Common myeloid progenitor, CD34-positive (primary cell): ENCODE results near the gene MUC22.
A peak's percentile ranks its signal among the peaks of the same experiment; 100 is the strongest.
"Not testable (repeated sequence)": the region's sequence is repeated elsewhere in the genome, so short reads cannot be mapped to it uniquely, and the experiment has no call there.

Source experiments
- CTCF ChIA-PET: fragments of 350-600 bp; sonication (Branson Sonifier 250); formaldehyde crosslinking; loops from one replicate; lab custom pipeline; 2021; ENCODE audit warnings: antibody characterized with exemption; lab: Charles Lee
- POLR2A ChIA-PET: fragments of 350-600 bp; sonication (Branson Sonifier 250); formaldehyde crosslinking; loops from one replicate; lab custom pipeline; 2021; ENCODE audit warnings: antibody characterized with exemption; lab: Charles Lee
- DNase-seq, 3 donors: peaks; one replicate each; pipeline versions ENCODE4 v3.0.0 to v3.0.0-alpha.2; 2013
- H3K27ac ChIP-seq, 2 experiments: 1 replicate in 1 of 2; 2 replicates in 1 of 2; pipeline ENCODE4 v1.7.0; 2013; ENCODE audit warnings: inconsistent platforms in 2 of 2, low read length in 2 of 2, mild to moderate bottlenecking in 2 of 2, low read depth in 1 of 2, moderate library complexity in 1 of 2; ENCODE audit not compliant: severe bottlenecking in 2 of 2, insufficient read depth in 1 of 2, poor library complexity in 1 of 2
- H3K27me3 ChIP-seq, 5 experiments: replicated peaks in 2 of 5; 1 replicate in 3 of 5; 2 replicates in 2 of 5; pipeline versions ENCODE4 v1.6.1 to v1.7.0; 2013; ENCODE audit warnings: low read length in 4 of 5, mild to moderate bottlenecking in 2 of 5, moderate library complexity in 2 of 5, inconsistent platforms in 1 of 5; ENCODE audit not compliant: insufficient read depth in 5 of 5, control insufficient read depth in 4 of 5
- H3K36me3 ChIP-seq, 4 experiments: 1 replicate in 2 of 4; 2 replicates in 2 of 4; pipeline versions ENCODE4 v1.6.1 to v1.7.0; 2013; ENCODE audit warnings: low read length in 3 of 4, control low read depth in 1 of 4, mild to moderate bottlenecking in 1 of 4; ENCODE audit not compliant: control insufficient read depth in 4 of 4, insufficient read depth in 4 of 4
- H3K4me1 ChIP-seq, 4 experiments: 1 replicate in 3 of 4; 2 replicates in 1 of 4; pipeline versions ENCODE4 v1.6.1 to v1.7.1; 2013; ENCODE audit warnings: low read length in 3 of 4, mild to moderate bottlenecking in 3 of 4, control low read depth in 1 of 4, inconsistent platforms in 1 of 4, moderate library complexity in 1 of 4; ENCODE audit not compliant: control insufficient read depth in 4 of 4, insufficient read depth in 4 of 4; ENCODE audit errors: control extremely low read depth in 1 of 4
- H3K4me3 ChIP-seq, 7 experiments: 1 replicate in 4 of 7; 2 replicates in 3 of 7; pipeline versions ENCODE4 v1.5.1 to v1.7.0; 2013; ENCODE audit warnings: mild to moderate bottlenecking in 7 of 7, low read length in 6 of 7, moderate library complexity in 6 of 7, inconsistent platforms in 2 of 7, low read depth in 2 of 7, control low read depth in 1 of 7; ENCODE audit not compliant: insufficient read depth in 4 of 7, control insufficient read depth in 1 of 7; ENCODE audit errors: extremely low read depth in 1 of 7
- H3K9me3 ChIP-seq, 5 experiments: 1 replicate in 4 of 5; 2 replicates in 1 of 5; pipeline versions ENCODE4 v1.6.1 to v1.7.1; 2013; ENCODE audit warnings: low read length in 4 of 5, mild to moderate bottlenecking in 2 of 5, inconsistent platforms in 1 of 5, low read depth in 1 of 5, moderate library complexity in 1 of 5; ENCODE audit not compliant: control insufficient read depth in 4 of 5, insufficient read depth in 2 of 5; ENCODE audit errors: control extremely low read depth in 1 of 5
- WGBS: methylation state at CpG from one replicate; pipeline ENCODE4 v1.1.5; 2013; ENCODE audit not compliant: insufficient coverage; 5-methylcytosine and 5-hydroxymethylcytosine counted together

MUC22 gene

DNA sequence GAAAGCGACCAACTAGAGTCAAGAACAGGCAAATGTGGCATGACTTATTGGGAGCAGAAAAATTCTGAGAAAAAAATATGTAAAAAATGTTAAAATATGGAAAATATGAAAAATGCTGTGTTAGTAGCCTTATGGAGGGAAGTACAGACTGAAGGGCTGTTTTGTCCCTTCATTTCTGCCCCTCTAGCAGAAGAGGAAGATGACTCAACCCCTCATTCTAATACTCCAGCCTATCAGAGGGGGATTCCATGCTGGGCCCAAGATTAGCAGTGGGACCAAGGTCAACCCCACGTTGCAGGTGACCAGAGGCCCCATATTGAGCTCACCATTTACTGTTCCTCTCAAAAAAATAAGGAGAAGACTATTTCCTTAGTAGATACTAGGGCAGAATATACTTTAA, 18.4 kb upstream of the MUC22 start:
- Histone ChIP-seq H3K36me3 (no peaks in the 10 kb centered on the region), H3K27me3 (no peaks in the 10 kb centered on the region), H3K27ac (no peak overlapping the region), H3K4me1 (no peaks in the 10 kb centered on the region), H3K9me3 (no peaks in the 10 kb centered on the region), H3K4me3 (no peak overlapping the region)
- DNase-seq: no peak
- ChIA-PET CTCF (interaction anchor here (0.7 to 1.0 kb wide), 3 partner anchors 9 to 169 kb away, joined by 3 to 5 read pairs (median 3); no protein-coding TSS in a partner anchor), POLR2A (no interaction called here)
- WGBS: 100% methylated on average over 1 of the region's 2 CpGs

DNA sequence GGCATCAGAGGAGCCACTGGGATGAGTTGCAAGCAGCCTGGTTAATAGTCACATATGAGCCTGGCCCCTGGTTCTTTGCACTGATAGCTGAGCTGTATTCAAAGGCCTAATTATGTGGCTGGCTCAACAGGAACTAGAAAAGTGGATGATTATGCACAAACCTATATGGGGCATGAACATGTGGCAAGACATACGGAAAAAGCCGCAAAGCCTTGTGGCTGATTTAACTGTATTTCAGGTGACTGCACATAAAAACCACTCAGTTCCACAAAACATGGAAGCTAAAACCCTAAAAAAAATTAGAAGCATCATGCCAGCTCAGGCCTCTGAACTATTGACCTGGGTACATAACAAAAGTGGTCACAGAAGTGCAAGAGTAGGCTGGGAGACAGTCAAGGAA, 13.0 kb upstream of the MUC22 start:
- ChIA-PET POLR2A (no interaction called here), CTCF (interaction anchor here (0.6 to 1.6 kb wide), 2 partner anchors 13 to 1872 kb away, joined by 3 read pairs; partner anchors contain the start of gene MUC21)
- Histone ChIP-seq H3K36me3 (no peaks in the 10 kb centered on the region), H3K27me3 (no peaks in the 10 kb centered on the region), H3K9me3 (no peaks in the 10 kb centered on the region), H3K4me3 (no peak overlapping the region), H3K4me1 (no peaks in the 10 kb centered on the region), H3K27ac (no peak overlapping the region)
- WGBS: 25% methylated on average over 2 of the region's 2 CpGs
- DNase-seq: peak in 2 of 3 donors; percentile 47 to 70

DNA sequence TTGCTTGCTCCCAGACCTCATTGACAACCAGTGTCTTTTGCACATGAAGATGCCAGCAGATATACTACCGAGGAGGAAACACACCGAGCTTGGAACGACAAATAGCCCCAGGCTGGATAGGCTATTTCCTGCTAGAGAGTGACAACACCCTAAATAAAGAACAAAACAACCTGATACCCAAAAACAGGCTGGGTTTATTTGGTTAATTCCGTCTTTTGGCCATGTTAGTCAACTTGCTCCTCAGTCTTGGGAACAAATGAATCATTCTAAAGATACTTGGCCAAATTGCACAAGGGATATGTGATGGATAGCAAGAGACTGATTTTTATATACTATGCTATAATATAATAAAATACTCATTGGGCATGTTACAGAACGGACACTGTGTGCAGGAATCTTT, 11.5 kb upstream of the MUC22 start:
- H3K36me3 ChIP-seq: no peaks in the 10 kb centered on the region
- no peaks in the 10 kb centered on the region for H3K9me3 ChIP-seq
- ChIA-PET CTCF (no interaction called here), POLR2A (no interaction called here)
- H3K4me1 ChIP-seq: no peaks in the 10 kb centered on the region
- no peak overlapping the region for H3K4me3 ChIP-seq
- no peak overlapping the region for H3K27ac ChIP-seq
- no peak for DNase-seq
- WGBS: 55% methylated on average over 3 of the region's 5 CpGs
- H3K27me3 ChIP-seq: no peaks in the 10 kb centered on the region

- H3K27me3 ChIP-seq, H3K27ac ChIP-seq, H3K4me1 ChIP-seq, H3K4me3 ChIP-seq, POLR2A ChIA-PET, H3K9me3 ChIP-seq, H3K36me3 ChIP-seq, DNase-seq: not testable (repeated sequence)
- WGBS: 92% methylated on average over 17 of the region's 39 CpGs
- CTCF ChIA-PET: interaction anchor here (1.1 to 1.6 kb wide), 2 partner anchors 9 to 85 kb away, joined by 3 to 5 read pairs; no protein-coding TSS in a partner anchor
Measured at GRCh38 chr6:31000067-31000860, 10.0 kb upstream of the MUC22 start.

- peak in 2 of 3 donors; percentile 63 to 77 for DNase-seq
- POLR2A ChIA-PET: interaction anchor here (0.5 kb wide), 1 partner anchor 14 kb away, joined by 3 read pairs; no protein-coding TSS in a partner anchor
- WGBS: 62% methylated on average over 12 of the region's 13 CpGs
Measured at GRCh38 chr6:31001281-31001888, 8.9 kb upstream of the MUC22 start.

GRCh38 chr6:31002471-31002870, 7.8 kb upstream of the MUC22 start:
- DNase-seq: no peak
- Histone ChIP-seq H3K27me3 (peaks cover 0 to 2% (median 0%) of the 10 kb centered on the region in 5 experiments), H3K36me3 (no peaks in the 10 kb centered on the region), H3K27ac (no peak overlapping the region), H3K4me3 (no peak overlapping the region), H3K9me3 (no peaks in the 10 kb centered on the region), H3K4me1 (peaks cover 0 to 3% (median 0%) of the 10 kb centered on the region in 4 experiments)
- WGBS: 100% methylated on average over 1 of the region's 2 CpGs
- POLR2A ChIA-PET: no interaction called here
- CTCF ChIA-PET: interaction anchor here (0.8 to 1.6 kb wide), 2 partner anchors 12 to 17 kb away, joined by 3 read pairs; no protein-coding TSS in a partner anchor

More at GRCh38 chr6:31001281-31001888, 8.9 kb upstream of the MUC22 start:
- Histone ChIP-seq H3K9me3 (no peaks in the 10 kb centered on the region), H3K27me3 (peaks cover 0 to 1% (median 0%) of the 10 kb centered on the region in 5 experiments), H3K4me1 (peaks cover 0 to 3% (median 0%) of the 10 kb centered on the region in 4 experiments), H3K27ac (no peak overlapping the region), H3K36me3 (no peaks in the 10 kb centered on the region), H3K4me3 (no peak overlapping the region)
- CTCF ChIA-PET: interaction anchor here (1.1 to 1.6 kb wide), 2 partner anchors 10 to 86 kb away, joined by 3 to 5 read pairs; no protein-coding TSS in a partner anchor
